K562 (cell line): ENCODE results near the gene MKRN1. TPM values are rescaled to one million over a fixed set of nuclear protein-coding genes. Genes with fewer than 3 reads are reported as not detected.

ENCODE experiments used
- ARID2 ChIP-seq: fragments of 450-650 bp; IDR thresholded peaks from 2 replicates; pipeline ENCODE4 v1.6.1; 2017; ENCODE audit warnings: antibody characterized with exemption, mild to moderate bottlenecking
- KDM4B ChIP-seq, 2 experiments: fragments of 450-650 bp in 1 of 2; sonication (generic) in 1 of 2; IDR thresholded peaks; 2 replicates each; pipeline ENCODE4 v1.6.1; 2016 to 2017; ENCODE audit warnings: borderline replicate concordance in 2 of 2, antibody characterized with exemption in 1 of 2, low read depth in 1 of 2, mild to moderate bottlenecking in 1 of 2
- MTA2 ChIP-seq: fragments of 450-650 bp; IDR thresholded peaks from 2 replicates; pipeline ENCODE4 v1.6.1; 2016; ENCODE audit warnings: low read depth
- NCOA6 ChIP-seq: fragments of 450-650 bp; IDR thresholded peaks from 2 replicates; pipeline ENCODE4 v1.6.1; 2017; ENCODE audit warnings: mild to moderate bottlenecking
- NCOR1 ChIP-seq: fragments of 450-650 bp; IDR thresholded peaks from 2 replicates; pipeline ENCODE4 v1.6.1; 2016; ENCODE audit warnings: mild to moderate bottlenecking, moderate library complexity
- POU5F1 ChIP-seq: fragments of 150-350 bp; IDR thresholded peaks from 2 replicates; pipeline ENCODE4 v1.6.1; 2014; ENCODE audit warnings: borderline replicate concordance, low read length, low read depth, mild to moderate bottlenecking; ENCODE audit not compliant: partially characterized antibody
- SMC3 ChIP-seq: conservative IDR thresholded peaks from 2 replicates; pipeline ENCODE4 v1.6.1; 2011; ENCODE audit warnings: low read depth, low read length, improper control_type of control experiment; ENCODE audit not compliant: insufficient read depth
- STAT5A ChIP-seq: IDR thresholded peaks from 2 replicates; pipeline ENCODE4 v1.6.1; 2012; ENCODE audit warnings: low read length, inconsistent platforms, borderline replicate concordance
- TCF3 ChIP-seq: sonication (generic); formaldehyde crosslinking; IDR thresholded peaks from 2 replicates; pipeline ENCODE4 v1.4.0; 2020; ENCODE audit warnings: mild to moderate bottlenecking, missing genetic modification reagents
- ZNF165 ChIP-seq: fragments of 250-450 bp; sonication (Bioruptor Pico); IDR thresholded peaks from 2 replicates; pipeline ENCODE4 v1.4.0; 2020; ENCODE audit warnings: borderline replicate concordance
- polyA plus RNA-seq, 8 experiments: library from polyadenylated mRNA; depleted of rRNA in 4 of 8; stranded (reverse) in 5 of 8; unstranded in 3 of 8; fragments of >200 nt; fragmentation: Nextera tagmentation in 2 of 8; fragmentation: Illumina TruSeq in 1 of 8; extraction: Ambion mirVana in 2 of 8; extraction: Trizol in 1 of 8; gene quantifications; 2 replicates each; pipeline versions ENCODE4 v1.2.1 to v1.2.3, GENCODE V29; 2011 to 2014; ENCODE audit warnings: inconsistent platforms in 1 of 8, missing spikeins in 1 of 8
- total RNA-seq, 7 experiments: library from RNA; depleted of rRNA in 6 of 7; stranded (reverse); fragments of >200 nt in 6 of 7; fragmentation: Illumina TruSeq in 2 of 7; extraction: Trizol in 2 of 7; gene quantifications; 2 replicates each; pipeline versions ENCODE4 v1.2.1 to v1.2.3, GENCODE V29; 2011 to 2021; ENCODE audit warnings: low replicate concordance in 1 of 7
- TF ChIP-seq, protein P1 (sequence below), 2 experiments: IDR thresholded peaks; 2 replicates each; pipeline ENCODE4 v1.6.1; 2011; ENCODE audit warnings: borderline replicate concordance in 1 of 2, control low read depth in 1 of 2, low read depth in 1 of 2, low read length in 1 of 2, mild to moderate bottlenecking in 1 of 2, mixed read lengths in 1 of 2, moderate library complexity in 1 of 2; ENCODE audit not compliant: insufficient read depth in 1 of 2, insufficient read length in 1 of 2, poor library complexity in 1 of 2, severe bottlenecking in 1 of 2; ENCODE audit errors: extremely low read depth in 1 of 2
- TF ChIP-seq, protein P2 (sequence below): fragments of 450-650 bp; IDR thresholded peaks from 2 replicates; pipeline ENCODE4 v1.6.1; 2018; ENCODE audit warnings: mild to moderate bottlenecking, low read depth; ENCODE audit not compliant: partially characterized antibody
- TF ChIP-seq, protein P3 (sequence below), 3 experiments: IDR thresholded peaks in 2 of 3; conservative IDR thresholded peaks in 1 of 3; 2 replicates each; pipeline ENCODE4 v1.5.1; 2011 to 2012; ENCODE audit warnings: low read length in 3 of 3, mild to moderate bottlenecking in 3 of 3, control low read depth in 2 of 3, improper control_type of control experiment in 1 of 3, inconsistent platforms in 1 of 3, low read depth in 1 of 3, mixed read lengths in 1 of 3, moderate library complexity in 1 of 3; ENCODE audit not compliant: insufficient read depth in 2 of 3
- TF ChIP-seq, protein P4 (sequence below): IDR thresholded peaks from 2 replicates; pipeline ENCODE4 v1.6.1; 2012; ENCODE audit warnings: low read depth, low read length, improper control_type of control experiment, borderline replicate concordance
- TF ChIP-seq, protein P5 (sequence below): fragments of 450-650 bp; formaldehyde crosslinking; IDR thresholded peaks from 2 replicates; pipeline ENCODE4 v1.4.0; 2020; ENCODE audit warnings: mild to moderate bottlenecking, moderate library complexity
- TF ChIP-seq, protein P6 (sequence below): sonication (generic); formaldehyde crosslinking; IDR thresholded peaks from 2 replicates; pipeline ENCODE4 v1.8.1; 2023; ENCODE audit warnings: mild to moderate bottlenecking, missing genetic modification reagents

The MKRN1 gene
- total and polyA plus RNA-seq, 9 of the 15 experiments (the other 6 are each of a cell fraction or from before 2014, with no cell fraction given), result 30.5 to 90.3 (median 76.0) TPM

DNA sequence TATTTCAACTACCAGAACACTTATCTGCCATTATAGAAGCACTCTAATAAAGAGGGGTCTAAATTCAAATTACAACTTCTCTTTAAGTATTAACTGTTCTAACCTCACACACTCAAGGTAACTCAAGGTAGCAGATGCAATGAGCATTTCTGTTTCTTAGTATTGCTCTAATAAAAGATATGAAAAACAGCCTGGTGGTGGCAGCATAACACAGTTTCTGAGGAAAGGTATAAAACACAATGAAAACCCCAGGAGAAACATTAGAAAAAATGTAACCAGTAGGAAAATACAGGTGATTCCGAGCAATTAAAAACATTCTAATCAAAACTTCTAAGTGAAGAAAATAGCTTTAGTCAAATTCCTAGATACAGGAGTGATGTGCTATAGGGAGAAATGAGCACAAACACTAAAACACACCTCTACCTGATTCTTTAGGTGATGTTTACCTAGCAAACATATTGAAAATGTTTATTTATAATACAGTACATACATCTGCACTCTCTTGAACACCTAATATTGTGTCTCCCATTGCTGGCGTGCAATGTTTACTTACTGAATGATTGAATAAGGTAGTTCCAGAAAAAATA, 3.5 kb downstream of the MKRN1 start (continued):
- TF ChIP-seq ZNF165 (no peak), TCF3 (CRISPR knock-in tag) (no peak), MTA2 (no peak), POU5F1 (no peak), STAT5A (no peak), ARID2 (no peak), NCOR1 (0 out of 2 replicates have a peak, but pooled peaks have one; percentile 15), KDM4B (IDR thresholded peaks at IDR 0.05; ENCODE audit: borderline replicate concordance in 2 of 2, low read depth in 1 of 2) (no peak), SMC3 (peak; percentile 76), NCOA6 (no peak)
- TF ChIP-seq, protein P1, sequence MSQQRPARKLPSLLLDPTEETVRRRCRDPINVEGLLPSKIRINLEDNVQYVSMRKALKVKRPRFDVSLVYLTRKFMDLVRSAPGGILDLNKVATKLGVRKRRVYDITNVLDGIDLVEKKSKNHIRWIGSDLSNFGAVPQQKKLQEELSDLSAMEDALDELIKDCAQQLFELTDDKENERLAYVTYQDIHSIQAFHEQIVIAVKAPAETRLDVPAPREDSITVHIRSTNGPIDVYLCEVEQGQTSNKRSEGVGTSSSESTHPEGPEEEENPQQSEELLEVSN (IDR thresholded peaks at IDR 0.05; ENCODE audit: borderline replicate concordance in 1 of 2, extremely low read depth in 1 of 2, insufficient read depth in 1 of 2, insufficient read length in 1 of 2, low read depth in 1 of 2, low read length in 1 of 2, poor library complexity in 1 of 2, severe bottlenecking in 1 of 2), result no peak
- TF ChIP-seq, protein P2, sequence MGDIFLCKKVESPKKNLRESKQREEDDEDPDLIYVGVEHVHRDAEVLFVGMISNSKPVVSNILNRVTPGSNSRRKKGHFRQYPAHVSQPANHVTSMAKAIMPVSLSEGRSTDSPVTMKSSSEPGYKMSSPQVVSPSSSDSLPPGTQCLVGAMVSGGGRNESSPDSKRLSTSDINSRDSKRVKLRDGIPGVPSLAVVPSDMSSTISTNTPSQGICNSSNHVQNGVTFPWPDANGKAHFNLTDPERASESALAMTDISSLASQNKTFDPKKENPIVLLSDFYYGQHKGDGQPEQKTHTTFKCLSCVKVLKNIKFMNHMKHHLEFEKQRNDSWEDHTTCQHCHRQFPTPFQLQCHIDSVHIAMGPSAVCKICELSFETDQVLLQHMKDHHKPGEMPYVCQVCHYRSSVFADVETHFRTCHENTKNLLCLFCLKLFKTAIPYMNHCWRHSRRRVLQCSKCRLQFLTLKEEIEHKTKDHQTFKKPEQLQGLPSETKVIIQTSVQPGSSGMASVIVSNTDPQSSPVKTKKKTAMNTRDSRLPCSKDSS, result no peak
- TF ChIP-seq, protein P3, sequence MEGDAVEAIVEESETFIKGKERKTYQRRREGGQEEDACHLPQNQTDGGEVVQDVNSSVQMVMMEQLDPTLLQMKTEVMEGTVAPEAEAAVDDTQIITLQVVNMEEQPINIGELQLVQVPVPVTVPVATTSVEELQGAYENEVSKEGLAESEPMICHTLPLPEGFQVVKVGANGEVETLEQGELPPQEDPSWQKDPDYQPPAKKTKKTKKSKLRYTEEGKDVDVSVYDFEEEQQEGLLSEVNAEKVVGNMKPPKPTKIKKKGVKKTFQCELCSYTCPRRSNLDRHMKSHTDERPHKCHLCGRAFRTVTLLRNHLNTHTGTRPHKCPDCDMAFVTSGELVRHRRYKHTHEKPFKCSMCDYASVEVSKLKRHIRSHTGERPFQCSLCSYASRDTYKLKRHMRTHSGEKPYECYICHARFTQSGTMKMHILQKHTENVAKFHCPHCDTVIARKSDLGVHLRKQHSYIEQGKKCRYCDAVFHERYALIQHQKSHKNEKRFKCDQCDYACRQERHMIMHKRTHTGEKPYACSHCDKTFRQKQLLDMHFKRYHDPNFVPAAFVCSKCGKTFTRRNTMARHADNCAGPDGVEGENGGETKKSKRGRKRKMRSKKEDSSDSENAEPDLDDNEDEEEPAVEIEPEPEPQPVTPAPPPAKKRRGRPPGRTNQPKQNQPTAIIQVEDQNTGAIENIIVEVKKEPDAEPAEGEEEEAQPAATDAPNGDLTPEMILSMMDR (IDR thresholded peaks at IDR 0.05 in 2 of 3, conservative IDR thresholded peaks at IDR 0.05 in 1 of 3; ENCODE audit: insufficient read depth in 2 of 3, low read depth in 1 of 3, low read length in 3 of 3), result peak; percentile 66 to 90 (median 70); a peak in 5 of 6 replicates
- TF ChIP-seq, protein P4, sequence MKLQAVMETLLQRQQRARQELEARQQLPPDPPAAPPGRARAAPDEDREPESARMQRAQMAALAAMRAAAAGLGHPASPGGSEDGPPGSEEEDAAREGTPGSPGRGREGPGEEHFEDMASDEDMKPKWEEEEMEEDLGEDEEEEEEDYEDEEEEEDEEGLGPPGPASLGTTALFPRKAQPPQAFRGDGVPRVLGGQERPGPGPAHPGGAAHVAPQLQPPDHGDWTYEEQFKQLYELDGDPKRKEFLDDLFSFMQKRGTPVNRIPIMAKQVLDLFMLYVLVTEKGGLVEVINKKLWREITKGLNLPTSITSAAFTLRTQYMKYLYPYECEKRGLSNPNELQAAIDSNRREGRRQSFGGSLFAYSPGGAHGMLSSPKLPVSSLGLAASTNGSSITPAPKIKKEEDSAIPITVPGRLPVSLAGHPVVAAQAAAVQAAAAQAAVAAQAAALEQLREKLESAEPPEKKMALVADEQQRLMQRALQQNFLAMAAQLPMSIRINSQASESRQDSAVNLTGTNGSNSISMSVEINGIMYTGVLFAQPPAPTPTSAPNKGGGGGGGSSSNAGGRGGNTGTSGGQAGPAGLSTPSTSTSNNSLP, result peak; percentile 97
- TF ChIP-seq, protein P5, sequence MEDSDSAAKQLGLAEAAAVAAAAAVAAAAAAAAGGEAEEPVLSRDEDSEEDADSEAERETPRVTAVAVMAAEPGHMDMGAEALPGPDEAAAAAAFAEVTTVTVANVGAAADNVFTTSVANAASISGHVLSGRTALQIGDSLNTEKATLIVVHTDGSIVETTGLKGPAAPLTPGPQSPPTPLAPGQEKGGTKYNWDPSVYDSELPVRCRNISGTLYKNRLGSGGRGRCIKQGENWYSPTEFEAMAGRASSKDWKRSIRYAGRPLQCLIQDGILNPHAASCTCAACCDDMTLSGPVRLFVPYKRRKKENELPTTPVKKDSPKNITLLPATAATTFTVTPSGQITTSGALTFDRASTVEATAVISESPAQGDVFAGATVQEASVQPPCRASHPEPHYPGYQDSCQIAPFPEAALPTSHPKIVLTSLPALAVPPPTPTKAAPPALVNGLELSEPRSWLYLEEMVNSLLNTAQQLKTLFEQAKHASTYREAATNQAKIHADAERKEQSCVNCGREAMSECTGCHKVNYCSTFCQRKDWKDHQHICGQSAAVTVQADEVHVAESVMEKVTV, result peak; percentile 93
- TF ChIP-seq, protein P6, sequence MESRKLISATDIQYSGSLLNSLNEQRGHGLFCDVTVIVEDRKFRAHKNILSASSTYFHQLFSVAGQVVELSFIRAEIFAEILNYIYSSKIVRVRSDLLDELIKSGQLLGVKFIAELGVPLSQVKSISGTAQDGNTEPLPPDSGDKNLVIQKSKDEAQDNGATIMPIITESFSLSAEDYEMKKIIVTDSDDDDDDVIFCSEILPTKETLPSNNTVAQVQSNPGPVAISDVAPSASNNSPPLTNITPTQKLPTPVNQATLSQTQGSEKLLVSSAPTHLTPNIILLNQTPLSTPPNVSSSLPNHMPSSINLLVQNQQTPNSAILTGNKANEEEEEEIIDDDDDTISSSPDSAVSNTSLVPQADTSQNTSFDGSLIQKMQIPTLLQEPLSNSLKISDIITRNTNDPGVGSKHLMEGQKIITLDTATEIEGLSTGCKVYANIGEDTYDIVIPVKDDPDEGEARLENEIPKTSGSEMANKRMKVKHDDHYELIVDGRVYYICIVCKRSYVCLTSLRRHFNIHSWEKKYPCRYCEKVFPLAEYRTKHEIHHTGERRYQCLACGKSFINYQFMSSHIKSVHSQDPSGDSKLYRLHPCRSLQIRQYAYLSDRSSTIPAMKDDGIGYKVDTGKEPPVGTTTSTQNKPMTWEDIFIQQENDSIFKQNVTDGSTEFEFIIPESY (CRISPR knock-in tag), result 0 out of 2 replicates have a peak, but pooled peaks have one; percentile 33
